Prostate gland (tissue), 2 donors: ENCODE data around the gene TRMT61B. TPM values are rescaled to one million over a fixed set of nuclear protein-coding genes. Genes with fewer than 3 reads are reported as not detected.

Source experiments
- DNase-seq: peaks from one replicate; pipeline ENCODE4 v3.0.0-alpha.2; 2019; ENCODE audit warnings: low spot score
- H3K27ac ChIP-seq, 2 donors: fragments of 200-600 bp; sonication (generic); 2 replicates each; pipeline ENCODE4 v1.5.1; 2017 to 2019
- H3K27me3 ChIP-seq: fragments of 200-600 bp; sonication (generic); replicated peaks from 2 replicates; pipeline ENCODE4 v1.5.1; 2019; ENCODE audit not compliant: insufficient read depth
- H3K36me3 ChIP-seq, 2 donors: fragments of 200-600 bp; sonication (generic); 1 replicate in 1 of 2; 2 replicates in 1 of 2; pipeline versions ENCODE4 v1.5.1 to v1.8.1; 2017 to 2019
- H3K4me1 ChIP-seq: fragments of 200-600 bp; sonication (generic); replicated peaks from 2 replicates; pipeline ENCODE4 v1.5.1; 2019
- H3K4me3 ChIP-seq, 2 donors: fragments of 200-600 bp; sonication (generic); 2 replicates each; pipeline ENCODE4 v1.5.1; 2017 to 2019
- H3K9me3 ChIP-seq: fragments of 200-600 bp; sonication (generic); 2 replicates; pipeline ENCODE4 v1.5.1; 2017
- POLR2A ChIP-seq: fragments of 450-650 bp; IDR thresholded peaks from one replicate; pipeline ENCODE4 v1.6.1; 2016; ENCODE audit warnings: antibody characterized with exemption, mild to moderate bottlenecking
- POLR2AphosphoS5 ChIP-seq: sonication (generic); formaldehyde crosslinking; IDR thresholded peaks from one replicate; pipeline ENCODE4 v1.6.1; 2017; ENCODE audit warnings: antibody characterized with exemption
- WGBS: methylation state at CpG from one replicate; pipeline ENCODE4 v1.1.5; 2018; 5-methylcytosine and 5-hydroxymethylcytosine counted together
- intact Hi-C: fragments of 100-400 bp; cut with DNase I; formaldehyde crosslinking; loops from one replicate; pipeline ENCODE4 v1.14.2; 2022
- total RNA-seq, 2 donors: library from RNA; depleted of rRNA; stranded (reverse); fragments of >200 nt; gene quantifications; one replicate each; pipeline ENCODE4 v1.1.0, GENCODE V29; 2016
- TF ChIP-seq, protein P1 (sequence below), 4 experiments: fragments of 200-600 bp in 2 of 4; fragments of 450-650 bp in 2 of 4; sonication (generic) in 2 of 4; IDR thresholded peaks; 1 replicate in 3 of 4; 2 replicates in 1 of 4; pipeline ENCODE4 v1.5.1; 2016 to 2019; ENCODE audit warnings: antibody characterized with exemption in 4 of 4, mild to moderate bottlenecking in 2 of 4, moderate library complexity in 2 of 4

TRMT61B gene
- total RNA-seq, 2 donors from 2014 or later = 19.6 to 26.4 TPM

DNA sequence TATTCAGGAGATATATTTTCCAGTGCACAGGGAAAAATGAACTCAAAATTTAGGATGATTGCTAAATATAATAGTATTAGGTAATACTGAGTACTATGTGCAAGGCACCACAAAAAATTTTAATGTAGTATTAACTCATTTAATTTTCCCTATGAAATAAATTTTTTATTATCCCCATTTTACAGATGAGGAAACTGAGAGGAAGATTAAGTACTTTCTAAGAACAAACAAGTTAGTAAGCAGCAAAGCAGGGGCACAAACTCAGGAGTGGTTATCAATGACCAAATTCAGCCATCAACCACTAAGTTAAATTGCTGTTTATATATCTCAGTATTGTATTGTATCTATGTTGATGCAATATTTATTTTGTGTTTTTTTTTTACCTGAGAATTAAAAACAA, 45.2 kb downstream of the TRMT61B start:
- H3K36me3 ChIP-seq = no peaks in the 10 kb centered on the region
- DNase-seq = no peak
- H3K4me3 ChIP-seq = no peak overlapping the region
- H3K9me3 ChIP-seq = no peaks in the 10 kb centered on the region
- H3K27me3 ChIP-seq = no peaks in the 10 kb centered on the region
- TF ChIP-seq POLR2A = no peak
- TF ChIP-seq, protein P1, sequence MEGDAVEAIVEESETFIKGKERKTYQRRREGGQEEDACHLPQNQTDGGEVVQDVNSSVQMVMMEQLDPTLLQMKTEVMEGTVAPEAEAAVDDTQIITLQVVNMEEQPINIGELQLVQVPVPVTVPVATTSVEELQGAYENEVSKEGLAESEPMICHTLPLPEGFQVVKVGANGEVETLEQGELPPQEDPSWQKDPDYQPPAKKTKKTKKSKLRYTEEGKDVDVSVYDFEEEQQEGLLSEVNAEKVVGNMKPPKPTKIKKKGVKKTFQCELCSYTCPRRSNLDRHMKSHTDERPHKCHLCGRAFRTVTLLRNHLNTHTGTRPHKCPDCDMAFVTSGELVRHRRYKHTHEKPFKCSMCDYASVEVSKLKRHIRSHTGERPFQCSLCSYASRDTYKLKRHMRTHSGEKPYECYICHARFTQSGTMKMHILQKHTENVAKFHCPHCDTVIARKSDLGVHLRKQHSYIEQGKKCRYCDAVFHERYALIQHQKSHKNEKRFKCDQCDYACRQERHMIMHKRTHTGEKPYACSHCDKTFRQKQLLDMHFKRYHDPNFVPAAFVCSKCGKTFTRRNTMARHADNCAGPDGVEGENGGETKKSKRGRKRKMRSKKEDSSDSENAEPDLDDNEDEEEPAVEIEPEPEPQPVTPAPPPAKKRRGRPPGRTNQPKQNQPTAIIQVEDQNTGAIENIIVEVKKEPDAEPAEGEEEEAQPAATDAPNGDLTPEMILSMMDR (IDR thresholded peaks at IDR 0.05) = no peak
- no peak for TF ChIP-seq POLR2AphosphoS5
- H3K4me1 ChIP-seq = no peaks in the 10 kb centered on the region
- intact Hi-C loops = loop anchor here (10.0 kb wide), 1 partner anchor 130 kb away; no protein-coding TSS in a partner anchor
- H3K27ac ChIP-seq = no peak overlapping the region

DNA sequence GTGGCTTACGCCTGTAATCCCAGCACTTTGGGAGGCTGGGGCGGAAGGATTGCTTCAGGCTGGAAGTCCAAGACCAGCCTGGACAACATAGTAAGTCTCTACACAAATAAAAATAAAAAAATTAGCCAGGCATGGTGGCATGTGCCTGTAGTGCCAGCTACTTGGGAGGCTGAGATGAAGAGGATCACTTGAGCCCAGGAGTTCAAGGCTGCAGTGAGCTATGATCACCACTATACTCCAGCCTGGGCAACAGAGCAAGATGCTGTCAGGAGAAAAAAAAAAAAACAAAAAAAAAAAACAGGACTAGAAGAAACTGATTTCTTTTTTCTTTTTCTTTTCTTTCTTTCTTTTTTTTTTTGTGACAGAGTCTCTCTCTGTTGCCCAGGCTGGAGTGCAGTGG, 45.9 kb downstream of the TRMT61B start:
- WGBS = 89% methylated on average over 2 of the region's 2 CpGs
- Histone ChIP-seq H3K4me1 (no peaks in the 10 kb centered on the region), H3K9me3 (no peaks in the 10 kb centered on the region), H3K4me3 (no peak overlapping the region), H3K27me3 (no peaks in the 10 kb centered on the region), H3K27ac (no peak overlapping the region), H3K36me3 (no peaks in the 10 kb centered on the region)
- no peak for DNase-seq
- intact Hi-C loops = loop anchor here (10.0 kb wide), 1 partner anchor 131 kb away; no protein-coding TSS in a partner anchor
- TF ChIP-seq POLR2AphosphoS5 = no peak
- TF ChIP-seq POLR2A = no peak
- TF ChIP-seq, protein P1 (IDR thresholded peaks at IDR 0.05) = no peak

DNA sequence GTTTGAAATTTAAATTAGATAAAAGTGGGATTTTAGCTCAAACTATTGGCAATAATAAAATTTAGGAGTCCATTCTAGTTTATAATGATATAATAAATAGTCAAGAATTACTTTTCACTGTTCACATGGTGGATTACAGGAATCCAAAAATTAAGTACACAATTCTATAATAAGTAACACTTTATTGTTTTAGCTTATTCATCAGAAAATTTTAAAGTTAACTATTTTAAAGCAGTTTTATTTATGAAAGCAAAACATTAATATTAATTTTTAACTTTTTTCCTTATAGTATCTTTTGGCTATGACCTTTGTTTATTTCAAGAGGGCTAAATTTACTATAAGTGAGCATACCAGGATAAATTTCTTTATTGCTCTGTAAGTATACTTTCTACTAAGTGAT, 48.1 kb downstream of the TRMT61B start:
- TF ChIP-seq, protein P1 (IDR thresholded peaks at IDR 0.05) = no peak
- TF ChIP-seq POLR2AphosphoS5 (no peak), POLR2A (no peak)
- H3K27ac ChIP-seq = no peak overlapping the region
- intact Hi-C loops = loop anchor here (10.0 kb wide), 1 partner anchor 133 kb away; no protein-coding TSS in a partner anchor
- no peaks in the 10 kb centered on the region for H3K27me3 ChIP-seq
- DNase-seq = no peak
- no peak overlapping the region for H3K4me3 ChIP-seq
- H3K9me3 ChIP-seq = no peaks in the 10 kb centered on the region
- H3K36me3 ChIP-seq = no peaks in the 10 kb centered on the region
- H3K4me1 ChIP-seq = no peaks in the 10 kb centered on the region

DNA sequence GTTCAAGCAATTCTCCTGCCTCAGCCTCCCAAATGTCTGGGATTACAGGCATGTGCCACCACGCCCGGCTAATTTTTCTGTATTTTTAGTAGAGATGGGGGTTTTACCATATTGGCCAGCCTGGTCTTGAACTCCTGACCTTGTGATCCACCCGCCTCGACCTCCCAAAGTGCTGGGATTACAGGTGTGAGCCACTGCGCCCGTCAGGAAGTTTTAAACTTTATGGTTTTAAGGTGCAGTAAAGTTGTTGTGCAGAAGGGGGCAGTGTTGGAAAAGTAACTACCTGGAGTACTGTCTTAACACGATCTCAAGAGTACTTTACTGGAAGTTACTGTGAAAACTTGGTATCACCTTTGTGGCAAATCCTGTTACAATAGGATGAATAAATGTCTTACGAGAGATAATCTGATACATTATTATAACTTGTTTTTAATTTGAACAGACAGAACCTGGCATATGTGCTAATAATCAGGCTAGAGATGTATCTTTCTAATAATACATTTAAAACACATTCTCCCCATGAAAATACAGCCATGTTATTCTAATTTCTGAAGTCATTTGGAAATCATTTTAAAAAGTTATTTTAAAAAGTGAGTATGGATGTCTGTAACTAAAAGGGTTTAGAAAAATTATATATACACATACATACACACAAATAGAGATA, 48.7 kb downstream of the TRMT61B start:
- TF ChIP-seq, protein P1 (IDR thresholded peaks at IDR 0.05) = peak in 3 of 4 experiments; percentile 57 to 72 (median 61)
- TF ChIP-seq POLR2AphosphoS5 (peak; percentile 13), POLR2A (no peak)
- Histone ChIP-seq H3K36me3 (no peaks in the 10 kb centered on the region), H3K27me3 (no peaks in the 10 kb centered on the region), H3K9me3 (no peaks in the 10 kb centered on the region), H3K4me1 (no peaks in the 10 kb centered on the region), H3K27ac (no peak overlapping the region), H3K4me3 (no peak overlapping the region)
- WGBS = 13% methylated on average over 8 of the region's 8 CpGs
- intact Hi-C loops = loop anchor here (10.0 kb wide), 1 partner anchor 133 kb away; no protein-coding TSS in a partner anchor
- peak; percentile 53 for DNase-seq

DNA sequence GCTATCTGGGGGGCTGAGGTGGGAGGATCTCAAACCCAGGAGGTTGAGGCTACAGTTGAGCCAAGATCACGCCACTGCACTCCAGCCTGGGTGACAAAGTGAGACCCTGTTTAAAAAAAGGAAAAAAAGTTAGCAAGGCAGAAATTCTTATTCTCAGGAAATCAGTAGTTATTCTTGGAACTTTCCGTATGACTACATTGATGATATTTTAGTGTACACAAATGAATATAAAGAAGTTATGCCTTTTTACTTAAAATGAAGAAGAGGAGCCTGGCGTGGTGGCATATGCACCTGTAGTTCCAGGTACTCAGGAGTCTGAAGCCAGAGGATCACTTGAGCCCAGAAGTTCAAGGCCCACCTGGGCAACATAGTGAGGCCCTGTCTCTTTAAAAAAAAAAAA, 52.1 kb downstream of the TRMT61B start:
- intact Hi-C loops = no loop called here
- Histone ChIP-seq H3K27ac (no peak overlapping the region), H3K36me3 (no peaks in the 10 kb centered on the region), H3K9me3 (no peaks in the 10 kb centered on the region), H3K4me1 (no peaks in the 10 kb centered on the region), H3K4me3 (no peak overlapping the region), H3K27me3 (no peaks in the 10 kb centered on the region)
- DNase-seq = no peak
- no peak for TF ChIP-seq POLR2A
- TF ChIP-seq POLR2AphosphoS5 = no peak
- TF ChIP-seq, protein P1 (IDR thresholded peaks at IDR 0.05) = no peak
- WGBS = 96% methylated on average over 3 of the region's 3 CpGs
